Ectodermal cell (in vitro differentiated cells): ENCODE data around the gene PLEKHA6.

Experiments
- H3K27ac ChIP-seq: 2 replicates; pipeline ENCODE4 v1.7.0; 2013; ENCODE audit warnings: mild to moderate bottlenecking, low read depth, low read length; ENCODE audit not compliant: insufficient read depth, poor library complexity, severe bottlenecking
- H3K27me3 ChIP-seq: 2 replicates; pipeline ENCODE4 v1.7.0; 2013; ENCODE audit warnings: mild to moderate bottlenecking, low read length; ENCODE audit not compliant: insufficient read depth, control insufficient read depth, poor library complexity, severe bottlenecking
- H3K36me3 ChIP-seq: one replicate; pipeline ENCODE4 v1.7.0; 2013; ENCODE audit warnings: low read length; ENCODE audit not compliant: control insufficient read depth, insufficient read depth
- H3K4me1 ChIP-seq: one replicate; pipeline ENCODE4 v1.7.0; 2013; ENCODE audit warnings: low read length; ENCODE audit not compliant: control insufficient read depth, insufficient read depth
- H3K4me3 ChIP-seq: 2 replicates; pipeline ENCODE4 v1.7.0; 2013; ENCODE audit warnings: low read depth, low read length, control low read depth; ENCODE audit not compliant: insufficient read depth
- H3K9me3 ChIP-seq: 2 replicates; pipeline ENCODE4 v1.7.0; 2013; ENCODE audit warnings: mild to moderate bottlenecking, low read length, moderate library complexity; ENCODE audit not compliant: control insufficient read depth
- WGBS, 2 experiments: methylation state at CpG; one replicate each; pipeline ENCODE4 v1.1.7; 2013; ENCODE audit warnings: missing lambda C conversion rate in 2 of 2; 5-methylcytosine and 5-hydroxymethylcytosine counted together

Gene PLEKHA6

GRCh38 chr1:204178487-204179281, 181.0 kb downstream of the PLEKHA6 start:
- H3K9me3 ChIP-seq, result no peaks in the 10 kb centered on the region
- no peak overlapping the region for H3K4me3 ChIP-seq
- 90 to 92% methylated on average over 7 of the region's 7 CpGs for WGBS, 2 experiments
- H3K36me3 ChIP-seq, result no peaks in the 10 kb centered on the region
- H3K27me3 ChIP-seq, result peaks cover 3% of the 10 kb centered on the region
- no peaks in the 10 kb centered on the region for H3K4me1 ChIP-seq
- H3K27ac ChIP-seq, result no peak overlapping the region

GRCh38 chr1:204177133-204177532, 182.6 kb downstream of the PLEKHA6 start:
- Histone ChIP-seq H3K27ac (no peak overlapping the region), H3K4me1 (no peaks in the 10 kb centered on the region), H3K36me3 (no peaks in the 10 kb centered on the region), H3K27me3 (peaks cover 3% of the 10 kb centered on the region), H3K9me3 (no peaks in the 10 kb centered on the region), H3K4me3 (no peak overlapping the region)
- 81 to 89% methylated on average over 4 of the region's 4 CpGs for WGBS, 2 experiments

GRCh38 chr1:204176049-204176448, 183.7 kb downstream of the PLEKHA6 start:
- peaks cover 3% of the 10 kb centered on the region for H3K27me3 ChIP-seq
- 86 to 89% methylated on average over 3 to 5 of the region's 5 CpGs for WGBS, 2 experiments
- no peaks in the 10 kb centered on the region for H3K9me3 ChIP-seq
- H3K4me1 ChIP-seq, result no peaks in the 10 kb centered on the region
- H3K36me3 ChIP-seq, result no peaks in the 10 kb centered on the region
- H3K4me3 ChIP-seq, result no peak overlapping the region
- H3K27ac ChIP-seq, result no peak overlapping the region

GRCh38 chr1:204174958-204175357, 184.8 kb downstream of the PLEKHA6 start:
- no peak overlapping the region for H3K4me3 ChIP-seq
- no peaks in the 10 kb centered on the region for H3K4me1 ChIP-seq
- no peaks in the 10 kb centered on the region for H3K36me3 ChIP-seq
- WGBS, 2 experiments, result 86 to 90% methylated on average over 3 of the region's 3 CpGs
- H3K27ac ChIP-seq, result no peak overlapping the region
- H3K27me3 ChIP-seq, result peaks cover 3% of the 10 kb centered on the region
- H3K9me3 ChIP-seq, result no peaks in the 10 kb centered on the region

- Histone ChIP-seq H3K4me3 (no peak overlapping the region), H3K36me3 (no peaks in the 10 kb centered on the region), H3K9me3 (no peaks in the 10 kb centered on the region), H3K27me3 (no peaks in the 10 kb centered on the region), H3K27ac (no peak overlapping the region), H3K4me1 (no peaks in the 10 kb centered on the region)
- WGBS, 2 experiments, result 94 to 100% methylated on average over 1 to 2 of the region's 2 CpGs
Observed at GRCh38 chr1:204172404-204173029, 187.2 kb downstream of the PLEKHA6 start.

- H3K4me1 ChIP-seq, result no peaks in the 10 kb centered on the region
- 86 to 91% methylated on average over 4 of the region's 4 CpGs for WGBS, 2 experiments
Observed at GRCh38 chr1:204171751-204172178, 188.0 kb downstream of the PLEKHA6 start.

GRCh38 chr1:204170494-204171155, 189.1 kb downstream of the PLEKHA6 start:
- no peak overlapping the region for H3K27ac ChIP-seq

More at GRCh38 chr1:204171751-204172178, 188.0 kb downstream of the PLEKHA6 start:
- Histone ChIP-seq H3K9me3 (no peaks in the 10 kb centered on the region), H3K4me3 (no peak overlapping the region), H3K27ac (no peak overlapping the region), H3K27me3 (no peaks in the 10 kb centered on the region), H3K36me3 (no peaks in the 10 kb centered on the region)

GRCh38 chr1:204169858-204170257, 189.9 kb downstream of the PLEKHA6 start:
- WGBS, 2 experiments, result 79 to 95% methylated on average over 4 of the region's 4 CpGs

More at GRCh38 chr1:204170494-204171155, 189.1 kb downstream of the PLEKHA6 start:
- H3K4me3 ChIP-seq, result no peak overlapping the region
- no peaks in the 10 kb centered on the region for H3K4me1 ChIP-seq
- no peaks in the 10 kb centered on the region for H3K27me3 ChIP-seq
- WGBS, 2 experiments, result 84 to 90% methylated on average over 3 of the region's 3 CpGs
- no peaks in the 10 kb centered on the region for H3K36me3 ChIP-seq
- no peaks in the 10 kb centered on the region for H3K9me3 ChIP-seq

More at GRCh38 chr1:204169858-204170257, 189.9 kb downstream of the PLEKHA6 start:
- Histone ChIP-seq H3K9me3 (no peaks in the 10 kb centered on the region), H3K4me1 (no peaks in the 10 kb centered on the region), H3K27me3 (no peaks in the 10 kb centered on the region), H3K4me3 (no peak overlapping the region), H3K27ac (no peak overlapping the region), H3K36me3 (no peaks in the 10 kb centered on the region)
